ENCODE results near the gene KAT7. TPM values are rescaled to one million over a fixed set of nuclear protein-coding genes. Genes with fewer than 3 reads are reported as not detected.

Gene KAT7
- 10 to 100 TPM; 38.9 to 51.4 TPM for total RNA-seq

DNA sequence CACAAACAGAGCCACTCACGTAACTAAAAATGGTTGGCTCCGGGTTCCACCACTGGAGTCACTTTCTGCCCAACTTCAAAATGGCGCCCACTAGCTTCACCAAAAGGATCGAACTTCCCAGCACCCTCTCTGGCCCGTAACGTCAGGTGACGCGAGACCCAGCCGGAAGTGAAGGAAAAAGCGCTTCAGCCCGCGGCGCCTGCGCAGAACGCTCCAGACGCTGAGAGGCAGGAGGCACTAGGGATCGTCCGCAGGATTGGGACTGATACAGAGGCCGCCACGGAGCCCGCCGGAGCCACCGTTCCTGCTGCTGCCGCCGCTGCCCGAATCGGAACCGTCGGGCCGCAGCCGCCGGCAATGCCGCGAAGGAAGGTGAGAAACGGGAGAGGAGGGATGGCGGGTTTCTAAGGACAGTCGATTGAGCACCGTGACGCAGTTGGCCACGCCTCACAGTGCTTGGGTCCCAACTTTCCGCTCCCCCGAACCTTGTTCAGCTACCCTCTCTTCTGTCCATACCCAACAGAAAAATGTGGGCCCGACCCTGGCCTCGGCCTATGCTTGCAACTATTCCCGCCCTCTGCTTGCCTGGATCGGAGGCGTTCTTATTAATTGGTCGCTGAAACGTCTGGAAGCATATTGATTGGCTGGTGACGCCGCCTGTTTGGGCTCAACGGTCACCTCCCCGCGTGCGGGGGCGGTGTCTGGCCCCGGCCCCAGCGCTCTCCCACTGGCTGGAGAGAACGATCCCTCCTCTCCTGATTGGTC, at the start of gene KAT7:
TSS of gene KAT7 (plus strand) at position 204 of the 765 bp plus-strand sequence. CDS start at position 358, 154 bp downstream.
- Histone ChIP-seq H3K36me3 (peaks cover 10% of the 10 kb centered on the region), H3K27ac (peak within 1 kb of the TSS; percentile 98 to 100), H3K9me3 (no peaks in the 10 kb centered on the region), H3K4me3 (peak within 1 kb of the TSS; percentile 91), H3K27me3 (replicated peaks; ENCODE audit: insufficient read depth) (no peaks in the 10 kb centered on the region), H3K4me1 (ENCODE audit: control insufficient read depth in 1 of 2, low read depth in 2 of 2) (peaks cover 31 to 50% of the 10 kb centered on the region in 2 donors)
- DNase-seq (ENCODE audit: low spot score) (peak; percentile 96), ATAC-seq (ENCODE audit: insufficient number of reproducible peaks, low FRiP score, low read depth) (peak; percentile 97)
- TF ChIP-seq, protein P1, sequence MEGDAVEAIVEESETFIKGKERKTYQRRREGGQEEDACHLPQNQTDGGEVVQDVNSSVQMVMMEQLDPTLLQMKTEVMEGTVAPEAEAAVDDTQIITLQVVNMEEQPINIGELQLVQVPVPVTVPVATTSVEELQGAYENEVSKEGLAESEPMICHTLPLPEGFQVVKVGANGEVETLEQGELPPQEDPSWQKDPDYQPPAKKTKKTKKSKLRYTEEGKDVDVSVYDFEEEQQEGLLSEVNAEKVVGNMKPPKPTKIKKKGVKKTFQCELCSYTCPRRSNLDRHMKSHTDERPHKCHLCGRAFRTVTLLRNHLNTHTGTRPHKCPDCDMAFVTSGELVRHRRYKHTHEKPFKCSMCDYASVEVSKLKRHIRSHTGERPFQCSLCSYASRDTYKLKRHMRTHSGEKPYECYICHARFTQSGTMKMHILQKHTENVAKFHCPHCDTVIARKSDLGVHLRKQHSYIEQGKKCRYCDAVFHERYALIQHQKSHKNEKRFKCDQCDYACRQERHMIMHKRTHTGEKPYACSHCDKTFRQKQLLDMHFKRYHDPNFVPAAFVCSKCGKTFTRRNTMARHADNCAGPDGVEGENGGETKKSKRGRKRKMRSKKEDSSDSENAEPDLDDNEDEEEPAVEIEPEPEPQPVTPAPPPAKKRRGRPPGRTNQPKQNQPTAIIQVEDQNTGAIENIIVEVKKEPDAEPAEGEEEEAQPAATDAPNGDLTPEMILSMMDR (IDR thresholded peaks at IDR 0.05) = no peak

DNA sequence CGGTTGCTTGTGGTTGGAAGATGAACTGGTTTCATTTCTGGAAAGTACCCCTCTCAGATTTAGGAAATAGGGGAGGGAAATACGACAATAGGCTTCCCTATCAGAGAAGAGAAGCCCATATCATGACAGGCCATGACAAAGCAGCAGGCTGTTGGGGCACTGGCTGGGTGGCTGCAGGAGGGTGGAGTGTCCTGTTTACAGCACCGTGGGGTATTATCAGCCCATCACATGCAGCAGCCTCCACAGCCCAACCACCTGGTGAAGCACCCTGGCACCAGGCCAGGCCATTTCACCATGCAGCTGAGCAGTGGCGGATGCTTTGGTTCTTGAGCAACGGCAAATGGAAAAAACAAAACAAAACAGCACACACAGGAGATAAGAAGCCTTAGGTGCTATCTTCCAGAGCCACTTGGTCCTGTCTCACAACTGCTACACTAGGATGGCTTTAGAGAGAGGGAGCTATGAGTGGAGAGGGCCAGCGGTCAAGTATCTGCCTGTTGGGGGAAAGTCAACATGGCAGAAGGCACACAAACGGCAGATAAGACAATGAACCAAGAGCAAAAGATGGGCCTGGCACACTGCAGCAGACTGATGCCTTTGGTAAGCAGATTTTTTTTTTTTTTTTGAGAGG, 48.7 kb upstream of the KAT7 start:
- Histone ChIP-seq H3K27ac (peak overlapping the region; percentile 93 to 98), H3K36me3 (no peaks in the 10 kb centered on the region), H3K4me3 (peak overlapping the region; percentile 3), H3K27me3 (replicated peaks; ENCODE audit: insufficient read depth) (no peaks in the 10 kb centered on the region), H3K9me3 (no peaks in the 10 kb centered on the region), H3K4me1 (ENCODE audit: control insufficient read depth in 1 of 2, low read depth in 2 of 2) (peaks cover 47 to 63% of the 10 kb centered on the region in 2 donors)
- TF ChIP-seq, protein P1 (IDR thresholded peaks at IDR 0.05) = no peak
- peak; percentile 26 for DNase-seq (ENCODE audit: low spot score)
- no peak for ATAC-seq (ENCODE audit: insufficient number of reproducible peaks, low FRiP score, low read depth)

DNA sequence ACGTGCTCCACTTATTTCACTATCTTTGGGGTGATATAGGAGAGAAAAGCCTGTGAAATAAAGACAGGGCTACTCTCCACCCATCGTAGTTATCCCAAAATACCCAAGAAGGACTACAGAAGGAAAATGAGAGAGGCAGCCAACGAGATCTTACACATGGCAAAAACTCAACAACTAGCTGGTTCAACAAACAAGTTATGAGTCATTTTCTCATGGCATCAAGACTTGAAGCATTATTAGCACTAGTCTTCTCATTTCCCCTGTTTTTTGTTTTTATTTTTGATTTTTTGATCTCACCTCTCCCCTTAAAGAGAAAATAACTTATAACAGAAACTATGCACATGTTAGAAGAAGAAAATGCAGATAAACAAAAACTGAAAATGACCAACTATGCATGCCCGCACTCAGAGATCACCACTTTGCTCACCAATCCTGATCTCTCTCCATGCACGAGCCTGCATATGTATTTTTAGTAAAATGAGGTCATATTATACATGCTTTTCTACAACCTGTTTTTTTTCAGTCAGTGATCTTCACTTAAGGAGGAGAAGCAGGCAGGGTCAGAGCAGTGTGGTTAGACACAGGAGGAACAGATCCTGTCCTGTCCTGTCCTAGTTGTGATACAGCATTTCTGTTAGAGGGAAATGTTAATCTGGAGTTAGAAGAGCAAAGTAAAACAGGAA, 47.3 kb upstream of the KAT7 start:
- ATAC-seq (ENCODE audit: insufficient number of reproducible peaks, low FRiP score, low read depth) = peak; percentile 67
- H3K4me1 ChIP-seq (ENCODE audit: control insufficient read depth in 1 of 2, low read depth in 2 of 2) = peaks cover 47 to 63% of the 10 kb centered on the region in 2 donors
- H3K4me3 ChIP-seq = peak overlapping the region; percentile 40

DNA sequence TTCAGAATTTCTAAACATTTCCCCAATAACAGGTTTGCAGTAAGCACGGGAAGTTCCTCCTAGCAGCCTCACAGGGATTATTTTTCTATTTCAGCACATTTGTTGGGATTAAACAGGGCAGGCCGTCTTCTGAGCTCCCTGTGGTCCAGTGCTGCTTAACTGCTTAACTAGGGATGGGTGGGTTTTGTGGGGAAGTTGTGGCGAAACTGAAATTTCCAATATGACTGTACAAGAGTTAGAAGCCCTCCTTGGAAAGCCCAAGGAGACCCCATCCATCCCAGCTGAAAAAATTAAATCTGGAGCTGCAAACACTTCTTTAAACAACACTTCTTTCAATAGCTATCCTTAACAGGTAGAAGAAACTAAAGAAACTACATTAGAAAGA, 46.8 kb upstream of the KAT7 start:
- DNase-seq (ENCODE audit: low spot score) = no peak
- peak overlapping the region; percentile 93 to 98 for H3K27ac ChIP-seq
- no peaks in the 10 kb centered on the region for H3K27me3 ChIP-seq (replicated peaks; ENCODE audit: insufficient read depth)
- no peak for ATAC-seq (ENCODE audit: insufficient number of reproducible peaks, low FRiP score, low read depth)
- peak overlapping the region; percentile 40 for H3K4me3 ChIP-seq
- TF ChIP-seq, protein P1 (IDR thresholded peaks at IDR 0.05) = no peak
- H3K4me1 ChIP-seq (ENCODE audit: control insufficient read depth in 1 of 2, low read depth in 2 of 2) = peaks cover 47 to 63% of the 10 kb centered on the region in 2 donors
- H3K9me3 ChIP-seq = no peaks in the 10 kb centered on the region
- H3K36me3 ChIP-seq = no peaks in the 10 kb centered on the region

More for the DNA sequence above, 47.3 kb upstream of the KAT7 start:
- TF ChIP-seq, protein P1 (IDR thresholded peaks at IDR 0.05) = no peak
- Histone ChIP-seq H3K36me3 (no peaks in the 10 kb centered on the region), H3K27me3 (replicated peaks; ENCODE audit: insufficient read depth) (no peaks in the 10 kb centered on the region), H3K9me3 (no peaks in the 10 kb centered on the region), H3K27ac (peak overlapping the region; percentile 93 to 98)
- DNase-seq (ENCODE audit: low spot score) = no peak

DNA sequence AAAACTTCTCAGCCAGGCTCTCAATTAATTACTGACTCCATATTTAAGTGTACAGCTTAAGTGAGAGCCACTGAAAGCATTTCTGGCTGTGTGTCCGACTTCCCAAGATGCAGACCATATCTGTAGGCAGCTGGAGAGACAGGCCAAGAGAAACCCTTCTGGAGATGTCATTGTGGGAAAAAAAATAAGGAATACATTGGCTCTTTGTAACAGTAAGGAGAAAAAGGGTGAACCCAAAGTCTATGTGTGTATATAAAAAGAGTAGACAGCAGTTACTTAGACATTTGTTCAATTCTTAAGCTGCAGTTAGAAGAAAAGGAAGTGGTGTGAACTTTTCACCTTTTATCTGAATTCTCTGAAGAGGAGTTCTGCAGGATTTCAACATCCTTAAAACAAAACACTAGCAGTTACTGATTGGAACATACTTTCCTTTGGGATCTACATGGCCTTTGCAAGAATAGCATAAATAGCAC, 46.3 kb upstream of the KAT7 start:
- peak overlapping the region; percentile 93 to 98 for H3K27ac ChIP-seq
- ATAC-seq (ENCODE audit: insufficient number of reproducible peaks, low FRiP score, low read depth) (no peak), DNase-seq (ENCODE audit: low spot score) (no peak)
- no peaks in the 10 kb centered on the region for H3K36me3 ChIP-seq
- peak overlapping the region; percentile 18 for H3K4me3 ChIP-seq
- H3K27me3 ChIP-seq (replicated peaks; ENCODE audit: insufficient read depth) = no peaks in the 10 kb centered on the region
- peaks cover 47 to 63% of the 10 kb centered on the region in 2 donors for H3K4me1 ChIP-seq (ENCODE audit: control insufficient read depth in 1 of 2, low read depth in 2 of 2)
- H3K9me3 ChIP-seq = no peaks in the 10 kb centered on the region
- TF ChIP-seq, protein P1 (IDR thresholded peaks at IDR 0.05) = no peak

All from thoracic aorta (tissue), 2 donors.